Measurements from ENCODE around the gene IL1RAPL2. TPM values are rescaled to one million over a fixed set of nuclear protein-coding genes. Genes with fewer than 3 reads are reported as not detected.

Gene IL1RAPL2
- total RNA-seq, 1 donor from 2014 or later: not detected

- intact Hi-C loops (cut with DNase I): no loop called here
- DNase-seq (no peak), ATAC-seq (no peak)
- Histone ChIP-seq H3K27ac (no peak overlapping the region), H3K36me3 (no peaks in the 10 kb centered on the region), H3K4me3 (no peak overlapping the region), H3K4me1 (no peaks in the 10 kb centered on the region), H3K27me3 (no peaks in the 10 kb centered on the region), H3K9me3 (no peaks in the 10 kb centered on the region)
- TF ChIP-seq CTCF (IDR thresholded peaks at IDR 0.05): no peak
Observed at GRCh38 chrX:105150036-105150435, 584.0 kb downstream of the IL1RAPL2 start.

- ATAC-seq: no peak
- H3K9me3 ChIP-seq: no peaks in the 10 kb centered on the region
- no peak overlapping the region for H3K4me3 ChIP-seq
- no peaks in the 10 kb centered on the region for H3K4me1 ChIP-seq
- H3K27ac ChIP-seq: no peak overlapping the region
- no peaks in the 10 kb centered on the region for H3K36me3 ChIP-seq
- TF ChIP-seq CTCF (IDR thresholded peaks at IDR 0.05): no peak
- DNase-seq: no peak
- no peaks in the 10 kb centered on the region for H3K27me3 ChIP-seq
- intact Hi-C loops (cut with DNase I): no loop called here
Observed at GRCh38 chrX:105150557-105150956, 584.6 kb downstream of the IL1RAPL2 start.

GRCh38 chrX:105167233-105167632 is 601.2 kb downstream of the IL1RAPL2 start:
- no peaks in the 10 kb centered on the region for H3K36me3 ChIP-seq

GRCh38 chrX:105168577-105168976 is 602.6 kb downstream of the IL1RAPL2 start:
- no peaks in the 10 kb centered on the region for H3K27me3 ChIP-seq
- H3K4me1 ChIP-seq: no peaks in the 10 kb centered on the region
- TF ChIP-seq CTCF (IDR thresholded peaks at IDR 0.05): no peak
- no peaks in the 10 kb centered on the region for H3K36me3 ChIP-seq
- DNase-seq (no peak), ATAC-seq (no peak)
- intact Hi-C loops (cut with DNase I): no loop called here
- H3K4me3 ChIP-seq: no peak overlapping the region
- H3K9me3 ChIP-seq: no peaks in the 10 kb centered on the region
- H3K27ac ChIP-seq: no peak overlapping the region

More at GRCh38 chrX:105167233-105167632, 601.2 kb downstream of the IL1RAPL2 start:
- no peaks in the 10 kb centered on the region for H3K4me1 ChIP-seq
- no peaks in the 10 kb centered on the region for H3K27me3 ChIP-seq
- no peak for TF ChIP-seq CTCF (IDR thresholded peaks at IDR 0.05)
- intact Hi-C loops (cut with DNase I): no loop called here
- DNase-seq: no peak
- no peaks in the 10 kb centered on the region for H3K9me3 ChIP-seq
- no peak overlapping the region for H3K27ac ChIP-seq
- ATAC-seq: no peak
- H3K4me3 ChIP-seq: no peak overlapping the region

GRCh38 chrX:105173071-105173470 is 607.1 kb downstream of the IL1RAPL2 start:
- intact Hi-C loops (cut with DNase I): no loop called here
- no peak for ATAC-seq
- no peak for DNase-seq

More at GRCh38 chrX:105173071-105173470, 607.1 kb downstream of the IL1RAPL2 start:
- Histone ChIP-seq H3K9me3 (no peaks in the 10 kb centered on the region), H3K27ac (no peak overlapping the region), H3K27me3 (no peaks in the 10 kb centered on the region), H3K4me3 (no peak overlapping the region), H3K36me3 (no peaks in the 10 kb centered on the region), H3K4me1 (no peaks in the 10 kb centered on the region)
- no peak for TF ChIP-seq CTCF (IDR thresholded peaks at IDR 0.05)
